ENCODE data around the gene TGFA.

The TGFA gene

DNA sequence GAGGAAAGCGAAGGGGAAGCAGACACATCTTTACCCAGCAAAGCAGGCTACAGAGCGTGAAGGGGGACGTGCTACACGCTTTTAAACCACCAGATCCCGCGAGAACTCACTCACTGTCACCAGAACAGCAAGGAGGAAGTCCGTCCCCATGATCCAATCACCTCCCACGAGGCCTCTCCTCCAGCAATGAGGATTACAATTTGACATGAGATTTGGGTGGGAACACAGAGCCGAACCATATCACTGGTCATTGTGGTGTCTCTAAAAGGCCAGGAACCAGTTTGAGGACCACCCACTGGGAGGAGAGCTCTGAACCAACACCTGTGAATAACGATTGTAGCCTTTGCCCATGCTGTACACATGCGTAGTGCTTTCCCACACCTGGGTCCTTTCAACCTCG is 135.1 kb downstream of the TGFA start:
- DNase-seq (ENCODE audit: low read depth, low spot score): no peak

DNA sequence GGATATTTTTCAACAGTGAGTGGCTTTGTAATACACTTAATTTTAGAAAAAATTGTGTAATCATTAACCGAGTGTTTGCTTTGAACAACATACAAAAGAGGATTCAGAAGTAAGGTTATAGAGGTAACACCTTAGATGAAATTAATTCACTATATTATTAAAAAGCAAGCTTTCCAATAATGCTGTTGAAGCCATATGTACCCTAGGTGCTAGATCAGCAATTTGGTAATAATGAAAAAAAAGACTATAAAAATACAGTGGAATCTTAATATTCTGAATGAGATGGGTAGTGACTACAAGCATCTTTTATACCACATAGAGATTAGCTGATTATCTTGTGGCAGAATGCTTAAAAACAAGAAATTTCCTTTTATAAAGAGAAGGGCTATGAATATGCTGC is 136.6 kb downstream of the TGFA start:
- no peak for DNase-seq (ENCODE audit: low read depth, low spot score)

DNA sequence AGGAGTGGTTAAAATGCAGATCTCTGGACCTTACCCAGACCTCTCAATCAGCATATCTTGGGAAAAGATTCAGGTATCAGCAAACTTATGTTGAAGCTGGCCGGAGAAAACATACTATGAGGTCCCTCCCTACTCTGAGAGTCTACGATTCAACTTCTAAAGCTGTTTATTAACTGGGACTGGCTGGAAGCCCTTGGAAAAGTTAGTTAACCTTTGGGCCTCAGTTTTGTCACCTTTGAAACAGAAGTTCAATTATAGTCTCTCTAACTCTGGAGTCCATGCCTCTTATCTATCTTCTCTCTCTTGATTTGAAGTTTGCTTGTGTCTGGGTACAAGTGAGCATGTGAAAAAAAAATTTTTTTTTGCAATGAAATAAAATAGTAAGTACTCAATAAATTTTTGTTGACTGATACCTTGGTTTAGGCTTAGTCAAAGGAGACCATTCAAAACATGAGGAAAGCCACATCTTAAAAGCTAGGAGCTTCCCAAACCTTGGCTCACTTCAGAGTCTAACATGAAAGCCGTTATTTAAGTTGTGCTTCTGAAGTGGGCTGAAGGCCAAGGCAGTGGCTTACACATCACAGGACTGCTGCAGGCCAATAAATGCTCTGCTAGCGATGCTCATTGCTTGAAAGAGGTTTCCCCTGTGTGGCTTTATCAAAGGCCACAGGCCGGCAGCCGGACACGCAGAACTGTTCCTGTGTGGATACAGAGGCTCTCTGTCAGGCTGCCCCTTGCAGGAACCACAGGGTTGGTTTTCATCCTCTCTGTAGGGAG is 141.1 kb downstream of the TGFA start:
- DNase-seq (ENCODE audit: low read depth, low spot score): no peak

DNA sequence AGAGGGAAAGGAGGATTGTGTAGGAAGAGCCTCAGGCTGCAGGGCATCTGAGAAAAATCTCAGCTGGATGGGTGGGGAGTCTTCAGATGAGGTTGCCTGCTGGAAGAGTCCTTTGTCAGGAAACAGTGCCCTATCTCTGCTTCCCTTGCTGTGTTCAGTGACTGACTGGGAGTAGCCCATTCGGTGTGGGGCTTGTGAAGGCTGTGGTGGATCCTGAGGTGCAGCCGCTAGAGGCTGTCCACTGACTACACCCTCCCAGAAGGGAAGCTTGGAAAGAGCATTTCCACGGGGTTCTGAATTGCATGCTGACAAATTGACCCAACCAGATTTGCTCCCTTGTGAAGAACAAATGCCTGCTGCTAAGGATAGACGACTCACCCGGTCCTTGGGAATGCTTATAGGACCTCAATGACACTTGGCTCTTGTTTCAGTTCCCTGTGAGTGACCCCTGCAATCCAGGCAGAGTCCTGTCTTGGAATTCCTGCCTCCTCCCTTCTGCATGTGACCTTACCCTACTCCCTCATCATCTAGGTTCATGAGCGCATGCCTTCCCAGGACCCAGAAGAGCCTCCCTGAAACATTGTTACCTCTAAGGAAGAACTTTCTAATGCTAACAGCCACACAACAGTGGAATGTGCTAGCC is 142.0 kb downstream of the TGFA start:
- no peak for DNase-seq (ENCODE audit: low read depth, low spot score)

DNA sequence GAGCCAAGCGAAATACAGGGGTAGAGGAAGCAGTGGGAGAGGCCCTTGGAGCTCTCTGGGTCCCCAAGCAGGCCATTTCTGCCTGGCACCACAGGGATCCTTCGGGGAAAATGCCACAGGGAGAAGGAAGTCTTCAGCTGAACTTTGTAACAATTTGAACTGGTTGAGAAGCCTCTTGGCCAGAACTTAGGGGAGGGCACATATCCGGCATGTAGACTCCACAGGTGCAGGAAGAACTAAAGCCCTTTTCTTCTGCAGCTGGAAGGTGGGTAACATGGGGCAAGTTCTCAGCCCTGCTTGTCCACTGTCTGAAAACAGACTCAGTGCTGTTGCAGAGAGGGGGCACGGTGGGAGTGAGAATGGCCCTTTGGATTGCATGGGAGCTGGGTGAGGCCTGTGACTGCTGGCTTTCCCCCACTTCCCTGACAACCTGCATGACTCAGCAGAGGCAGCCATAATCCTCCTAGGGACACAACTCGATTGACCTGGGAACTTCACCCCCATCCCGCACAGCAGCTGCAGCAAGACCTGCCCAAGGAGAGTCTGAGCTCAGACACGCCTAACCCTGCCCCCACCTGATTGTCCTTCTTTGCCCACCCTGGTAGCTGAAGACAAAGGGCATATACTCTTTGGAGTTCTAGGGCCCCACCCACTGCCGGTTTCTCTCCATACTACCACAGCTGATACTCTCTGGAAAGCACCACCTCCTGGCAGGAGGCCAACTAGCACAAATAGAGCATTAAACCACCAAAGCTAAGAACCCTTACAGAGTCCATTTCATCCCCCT is 150.2 kb downstream of the TGFA start:
- DNase-seq (ENCODE audit: low read depth, low spot score): no peak

DNA sequence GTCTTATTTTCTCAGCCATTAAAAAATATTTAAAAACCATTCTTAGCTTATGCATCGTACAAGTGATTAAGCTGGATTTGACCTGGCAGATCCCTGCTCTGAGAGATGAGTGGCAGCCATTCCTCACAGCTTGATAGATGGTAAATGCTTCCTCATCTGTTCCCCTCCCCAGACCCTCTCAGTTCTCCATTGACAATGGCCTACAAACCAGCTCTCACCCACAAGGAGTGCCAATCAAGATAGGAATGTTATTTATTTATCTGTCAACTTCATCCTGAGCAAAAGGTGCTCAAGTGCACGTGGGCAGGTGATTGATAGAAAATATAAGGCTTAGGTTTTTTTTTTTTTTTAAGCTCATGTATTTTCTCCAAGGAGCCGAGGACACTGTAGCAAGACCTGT is 153.1 kb downstream of the TGFA start:
- no peak for DNase-seq (ENCODE audit: low read depth, low spot score)

DNA sequence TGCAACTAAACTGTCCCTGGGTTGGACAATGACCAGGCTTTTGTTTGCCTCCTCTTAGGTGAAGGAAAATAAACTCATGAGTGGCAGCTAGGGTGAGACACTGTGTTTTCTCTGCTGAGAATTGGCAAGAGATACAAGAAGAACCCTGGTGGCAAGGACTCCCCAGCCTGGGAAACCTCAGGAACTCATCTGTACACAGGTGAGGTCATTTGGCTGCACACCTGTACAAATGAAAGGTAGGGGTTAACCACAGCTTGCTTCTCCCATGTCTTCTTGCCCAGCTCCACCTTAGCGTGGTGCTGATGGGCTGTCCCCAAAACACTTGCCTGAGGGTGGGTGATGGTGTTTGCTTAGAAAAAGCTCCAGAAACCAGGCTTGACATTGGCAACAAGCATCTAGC is 154.6 kb downstream of the TGFA start:
- no peak for DNase-seq (ENCODE audit: low read depth, low spot score)
